LNCaP clone FGC (cell line): ENCODE data around the gene ZFYVE26.
"Not testable (repeated sequence)": the region's sequence is repeated elsewhere in the genome, so short reads cannot be mapped to it uniquely, and the experiment has no call there.

Source experiments
- DNase-seq: peaks from one replicate; pipeline ENCODE4 v3.0.0-alpha.2; 2011; ENCODE audit warnings: low read depth
- H3K4me3 ChIP-seq: 2 replicates; pipeline ENCODE4 v1.5.1; 2011; ENCODE audit warnings: mild to moderate bottlenecking, low read depth, low read length, control low read depth
- CTCF ChIP-seq: IDR thresholded peaks from 2 replicates; pipeline ENCODE4 v1.5.1; 2012; ENCODE audit warnings: mild to moderate bottlenecking; ENCODE audit not compliant: control insufficient read depth, insufficient read depth; ENCODE audit errors: extremely low read depth

ZFYVE26 gene

DNA sequence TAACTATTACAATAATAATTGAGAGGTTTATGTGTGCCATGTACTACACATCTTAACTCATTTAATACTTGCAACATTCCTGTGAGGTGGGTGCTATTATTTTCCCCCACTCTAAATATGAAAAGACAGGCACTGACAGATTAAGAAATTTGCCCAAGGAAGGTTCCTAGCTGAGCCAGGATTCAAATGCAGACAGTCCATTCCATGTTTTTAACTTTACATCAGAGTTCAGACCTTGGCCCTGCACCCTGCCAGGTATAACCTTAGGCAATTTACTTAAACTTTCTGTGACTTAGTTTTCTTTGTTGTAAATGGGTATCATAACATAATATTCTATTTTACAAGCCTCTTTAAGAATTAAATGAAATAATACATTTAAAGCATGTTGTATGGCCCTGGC lies 88.1 kb downstream of the ZFYVE26 start:
- no peak overlapping the region for H3K4me3 ChIP-seq
- no peak for DNase-seq
- TF ChIP-seq CTCF: no peak

- no peak overlapping the region for H3K4me3 ChIP-seq
- no peak for DNase-seq
- TF ChIP-seq CTCF: no peak
Measured at GRCh38 chr14:67727361-67727760, 89.0 kb downstream of the ZFYVE26 start.

- no peak for TF ChIP-seq CTCF
- H3K4me3 ChIP-seq: no peak overlapping the region
- no peak for DNase-seq
Measured at GRCh38 chr14:67725171-67725570, 91.2 kb downstream of the ZFYVE26 start.

DNA sequence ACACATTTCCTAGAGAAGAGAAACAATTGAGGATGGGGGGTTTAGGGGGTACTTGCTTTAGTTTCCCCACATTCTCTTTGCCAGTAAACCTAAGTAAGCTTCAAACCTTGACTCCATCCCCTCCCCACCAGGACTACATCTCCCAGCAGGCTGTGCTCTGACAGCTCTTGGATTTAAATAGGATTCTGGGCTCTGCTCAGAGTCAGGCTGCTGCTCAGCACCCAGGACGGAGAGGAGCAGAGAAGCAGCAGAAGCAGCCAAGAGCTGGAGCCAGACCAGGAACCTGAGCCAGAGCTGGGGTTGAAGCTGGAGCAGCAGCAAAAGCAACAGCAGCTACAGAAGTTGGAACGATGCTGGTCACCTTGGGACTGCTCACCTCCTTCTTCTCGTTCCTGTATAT lies 94.1 kb downstream of the ZFYVE26 start:
- TF ChIP-seq CTCF: no peak
- DNase-seq: peak; percentile 46
- H3K4me3 ChIP-seq: no peak overlapping the region

DNA sequence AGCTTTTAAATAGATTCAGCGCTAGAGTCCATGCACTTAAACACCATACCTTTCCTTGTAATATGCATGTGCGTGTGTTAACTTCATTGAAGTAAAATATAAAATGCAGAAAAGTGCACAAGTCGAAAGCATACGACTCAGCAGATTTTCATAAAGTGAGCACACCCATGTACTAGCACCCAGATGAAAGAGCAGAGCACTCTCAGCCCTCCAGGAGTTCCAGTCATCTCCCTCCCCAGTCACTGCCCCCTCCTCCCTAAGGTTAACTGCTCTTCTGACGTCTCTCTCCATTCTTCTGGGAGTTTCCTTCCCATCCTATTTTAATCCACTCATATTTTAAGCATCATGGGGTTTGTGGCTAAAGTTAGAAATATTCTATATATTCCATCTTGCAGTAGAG lies 94.5 kb downstream of the ZFYVE26 start:
- no peak overlapping the region for H3K4me3 ChIP-seq
- TF ChIP-seq CTCF: no peak
- DNase-seq: no peak

DNA sequence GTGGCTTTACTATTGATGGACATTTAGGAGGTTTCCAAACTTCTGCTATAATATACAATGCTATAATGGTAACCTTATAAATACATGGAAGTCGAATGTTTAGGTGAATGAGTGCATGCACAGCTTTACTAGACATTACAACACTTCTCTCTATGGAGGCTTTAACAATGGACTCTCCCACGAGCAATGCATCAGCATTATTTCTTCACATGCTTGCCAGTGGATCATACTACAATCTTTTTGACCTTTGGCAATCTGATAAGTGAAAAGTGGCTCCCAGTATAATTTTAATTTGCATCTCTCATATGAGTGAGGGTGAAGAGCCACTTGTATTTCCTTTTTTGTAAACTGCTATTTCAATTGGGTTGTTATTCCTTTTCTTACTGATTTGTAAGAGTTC lies 96.5 kb downstream of the ZFYVE26 start:
- no peak for TF ChIP-seq CTCF
- DNase-seq: no peak
- H3K4me3 ChIP-seq: no peak overlapping the region

GRCh38 chr14:67719385-67719784 lies 97.0 kb downstream of the ZFYVE26 start:
- H3K4me3 ChIP-seq, DNase-seq: not testable (repeated sequence)

DNA sequence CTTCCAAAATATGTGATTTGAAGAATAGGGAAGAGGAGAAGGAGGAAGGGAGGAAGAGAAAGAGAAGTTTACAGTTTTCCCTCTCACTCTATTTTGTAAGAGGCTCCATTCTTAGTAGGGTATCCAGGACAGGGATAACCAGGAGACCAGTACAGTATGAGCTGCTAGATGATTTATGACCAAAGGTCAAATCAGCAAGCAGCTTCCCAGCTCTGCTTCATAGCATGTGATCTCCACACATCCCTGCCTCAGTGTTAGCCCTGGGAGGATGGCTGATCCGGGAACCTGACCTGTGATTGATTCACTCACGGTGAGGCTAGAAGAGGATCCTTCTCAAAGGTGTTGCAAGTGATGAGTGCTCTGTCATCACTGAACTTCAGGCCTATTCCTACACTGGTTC lies 98.1 kb downstream of the ZFYVE26 start:
- TF ChIP-seq CTCF: no peak
- no peak for DNase-seq
- no peak overlapping the region for H3K4me3 ChIP-seq
